ENCODE measurements around the gene SLC25A25. TPM values are rescaled to one million over a fixed set of nuclear protein-coding genes. Genes with fewer than 3 reads are reported as not detected.

The SLC25A25 gene
- total and polyA plus RNA-seq, 2 of the 8 experiments (the other 6 are each of a cell fraction or from before 2014, with no cell fraction given): 6.5 to 18.5 TPM

GRCh38 chr9:128056086-128056485 lies 11.9 kb upstream of the SLC25A25 start (continued):
- TF ChIP-seq GABPA (IDR thresholded peaks at IDR 0.05; ENCODE audit: borderline replicate concordance, insufficient read depth, low read length): no peak
- no peak for TF ChIP-seq POLR2AphosphoS5 (IDR thresholded peaks at IDR 0.05; ENCODE audit: low read depth, low read length)
- no peak for TF ChIP-seq TAF7 (optimal IDR thresholded peaks at IDR 0.05; ENCODE audit: borderline replicate concordance, low read depth, low read length)
- no peak for TF ChIP-seq HDAC6 (IDR thresholded peaks at IDR 0.05; ENCODE audit: low read depth, low read length)
- TF ChIP-seq USF2 (IDR thresholded peaks at IDR 0.05; ENCODE audit: low read length): no peak
- TF ChIP-seq SAP30 (IDR thresholded peaks at IDR 0.05; ENCODE audit: insufficient read depth, insufficient replicate concordance, low read length): no peak
- TF ChIP-seq SP1 (IDR thresholded peaks at IDR 0.05; ENCODE audit: low read depth, low read length): no peak
